NCI-H82 treated with DMSO at 0.1 percent for 48 hours (cell line): ENCODE data around the gene MBLAC2.
A peak's percentile ranks its signal among the peaks of the same experiment; 100 is the strongest.

Experiments used
- DNase-seq: peaks from one replicate; lab custom pipeline; 2025; ENCODE audit not compliant: unreplicated experiment; lab: John Stamatoyannopoulos, UW

The MBLAC2 gene

DNA sequence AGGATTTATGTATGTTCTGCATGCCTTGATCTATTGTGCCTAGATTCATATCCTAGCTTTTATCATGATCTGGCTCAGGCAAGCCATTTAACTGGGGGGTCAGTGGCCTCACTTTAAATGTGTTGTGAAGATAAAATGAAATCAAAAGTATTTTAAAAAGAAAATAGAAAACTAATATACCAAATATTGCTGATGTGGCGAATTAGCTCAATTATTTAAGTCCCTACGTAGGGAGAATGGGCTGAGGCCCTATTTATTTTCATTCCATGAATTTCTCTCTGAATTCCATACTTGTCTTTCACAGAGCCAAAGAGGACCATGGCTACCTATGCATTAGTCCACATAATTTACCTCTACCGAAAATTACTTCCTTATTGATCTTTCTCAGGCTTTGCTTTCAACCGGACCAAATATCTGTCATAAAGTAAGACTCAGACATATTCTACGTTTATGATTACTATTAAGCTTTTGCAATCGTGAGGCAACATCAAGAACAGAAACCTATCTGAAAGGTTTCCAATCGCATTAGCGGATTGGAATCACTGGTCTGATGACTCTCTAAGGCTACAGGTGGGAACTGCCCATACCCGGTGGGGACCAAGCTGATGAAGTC, 1.7 kb downstream of the MBLAC2 start:
- DNase-seq, result peak; percentile 32

DNA sequence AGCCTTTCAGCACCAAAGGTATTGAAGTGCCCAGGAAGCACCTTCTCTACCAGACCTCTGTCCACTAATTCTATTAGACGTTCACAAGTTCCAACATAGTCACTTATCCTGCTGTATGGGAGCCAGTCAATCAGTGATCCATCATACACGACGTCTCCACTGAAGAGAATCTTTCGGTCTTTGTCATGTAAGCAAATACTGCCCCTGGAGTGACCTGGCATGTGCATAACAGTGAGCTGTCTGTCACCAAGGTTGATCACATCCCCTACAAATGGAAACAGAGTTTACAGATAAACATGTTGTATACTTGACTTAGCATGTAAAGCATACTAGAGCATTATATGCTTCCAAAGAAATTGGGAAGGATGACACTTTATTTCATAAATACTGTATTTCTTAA, 13.3 kb downstream of the MBLAC2 start:
- no peak for DNase-seq

- DNase-seq, result no peak
Measured at GRCh38 chr5:90446961-90447360, 27.6 kb downstream of the MBLAC2 start.

GRCh38 chr5:90440644-90441043, 33.9 kb downstream of the MBLAC2 start:
- no peak for DNase-seq

DNA sequence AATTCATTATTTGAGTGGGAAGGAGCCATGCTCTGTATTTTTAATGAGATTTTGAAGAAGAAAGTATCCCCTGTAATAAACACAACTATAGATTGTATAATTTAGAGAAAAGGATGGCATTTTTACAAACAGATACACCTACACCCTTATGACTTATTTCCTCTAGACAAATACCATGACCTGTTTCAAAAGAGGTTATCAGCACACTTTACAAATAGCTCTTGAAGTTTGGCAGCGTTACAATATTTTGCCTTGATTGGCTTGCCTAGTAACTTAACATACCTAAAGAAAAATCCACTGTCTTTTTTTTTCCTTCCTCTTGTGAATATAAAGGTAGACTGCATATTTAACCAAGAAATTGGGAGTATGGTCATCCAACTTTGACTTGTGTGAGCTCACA, 36.5 kb downstream of the MBLAC2 start:
- no peak for DNase-seq

- DNase-seq, result no peak
Measured at GRCh38 chr5:90437663-90438062, 36.9 kb downstream of the MBLAC2 start.

GRCh38 chr5:90434116-90434714, 40.4 kb downstream of the MBLAC2 start:
- peak; percentile 14 for DNase-seq

- DNase-seq, result no peak
Measured at GRCh38 chr5:90424245-90424644, 50.3 kb downstream of the MBLAC2 start.

GRCh38 chr5:90421136-90421535, 53.4 kb downstream of the MBLAC2 start:
- no peak for DNase-seq

GRCh38 chr5:90418214-90418613, 56.4 kb downstream of the MBLAC2 start:
- no peak for DNase-seq

DNA sequence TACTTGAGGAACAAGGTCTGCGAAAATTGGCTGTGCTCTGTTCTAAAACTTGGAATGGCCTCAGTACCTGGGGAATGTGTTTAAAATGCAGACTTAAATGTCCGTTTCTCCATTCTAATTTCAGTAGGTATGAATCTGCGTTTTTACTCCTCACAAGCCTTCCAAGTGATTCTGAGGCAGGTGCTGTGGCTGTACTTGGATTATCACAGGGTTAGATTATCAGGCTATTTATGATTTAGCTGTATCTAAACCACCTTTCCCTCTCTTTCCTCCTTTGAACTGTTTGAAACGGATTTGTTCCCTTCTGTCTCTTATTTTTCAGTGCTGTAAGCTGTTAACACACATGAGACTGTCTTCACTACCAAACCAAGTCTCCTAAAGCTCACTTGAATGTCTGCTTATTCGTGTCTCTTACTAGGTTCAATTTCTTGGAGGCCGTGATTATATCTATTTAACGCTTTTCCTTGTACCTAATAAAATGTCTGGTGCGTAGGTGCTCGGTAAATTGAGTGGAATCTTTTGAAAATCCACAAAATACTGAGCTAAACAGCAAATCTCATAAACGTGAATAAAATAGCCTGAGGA, 64.3 kb downstream of the MBLAC2 start:
- no peak for DNase-seq

- DNase-seq, result peak; percentile 92
Measured at GRCh38 chr5:90409318-90410177, 65.0 kb downstream of the MBLAC2 start, which contains the start of gene CETN3. CETN3 (minus strand) TSS chr5:90409756; CDS start chr5:90409661, 95 bp downstream.

DNA sequence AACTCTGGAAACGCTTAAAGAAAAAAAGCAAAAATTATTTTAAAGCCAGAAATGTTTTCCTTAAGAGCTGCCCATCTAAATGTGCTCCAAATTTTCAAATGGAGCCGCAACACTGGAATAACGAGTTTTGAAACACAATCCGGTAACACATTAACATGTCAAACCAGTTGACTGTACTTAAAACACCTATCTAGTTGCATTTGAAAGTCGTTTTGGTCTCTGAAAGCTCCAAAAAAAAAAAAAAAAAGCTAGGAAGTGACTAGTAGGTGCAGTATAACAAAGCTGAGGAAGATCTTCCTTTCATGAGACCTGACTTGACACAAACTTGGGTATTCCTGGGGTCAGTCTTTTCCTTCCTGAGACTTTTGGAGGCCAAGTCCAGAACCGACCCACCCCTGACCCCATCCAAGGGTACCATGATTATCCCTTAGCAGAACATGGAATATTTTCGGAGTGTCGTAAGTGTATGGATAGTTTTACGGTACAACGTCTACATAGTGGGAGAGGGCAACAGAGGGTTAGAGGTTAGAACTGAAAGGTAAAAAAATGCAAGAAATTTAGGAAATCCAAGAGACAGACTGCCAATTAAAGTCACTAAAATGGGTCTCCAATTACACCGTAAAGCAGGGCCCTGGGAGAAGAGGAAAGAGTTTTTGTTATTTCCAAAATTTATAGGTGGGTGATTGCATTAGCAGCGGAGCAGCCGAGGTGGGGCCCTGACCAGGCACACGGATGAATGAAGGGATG, 65.8 kb downstream of the MBLAC2 start:
- no peak for DNase-seq
